K562 (cell line): ENCODE results near the gene ACAP3. TPM values are rescaled to one million over a fixed set of nuclear protein-coding genes. Genes with fewer than 3 reads are reported as not detected.
A peak's percentile ranks its signal among the peaks of the same experiment; 100 is the strongest.

Experiments used
- ATAC-seq: fragments of 200-7000 bp; cut with Tn5 transposase; 3 replicates; pipeline ENCODE4 v1.9.1; 2020; ENCODE audit warnings: moderate library complexity
- BruUV-seq: library from RNA; stranded (reverse); fragments of 400-500 nt; replicated peaks from 2 replicates; lab custom pipeline; 2021; lab: Mats Ljungman, UMichigan
- CTCF ChIA-PET: fragments of 300-600 bp; formaldehyde crosslinking; extraction: SDS; loops from one replicate; lab custom pipeline; 2021; ENCODE audit warnings: low intra/inter-chr PET ratio; lab: Yijun Ruan, JAX
- POLR2A ChIA-PET: fragments of 300-600, 350-650 bp; sonication (Branson Sonifier 250); formaldehyde crosslinking; extraction: SDS; loops from one replicate; lab custom pipeline; 2021; ENCODE audit warnings: antibody characterized with exemption, inconsistent platforms; lab: Yijun Ruan, JAX
- DNase-seq, 4 experiments: peaks; one replicate each; pipeline versions ENCODE4 v3.0.0 to v3.0.0-alpha.2; 2011 to 2018; ENCODE audit warnings: low spot score in 3 of 4, mixed read lengths in 3 of 4; ENCODE audit errors: extremely low read depth in 1 of 4
- FAIRE-seq: peaks from 2 replicates; lab custom pipeline; 2011; peaks lifted over from hg19 to GRCh38; lab: Jason Lieb, UNC
- H2AFZ ChIP-seq: 2 replicates; pipeline ENCODE4 v1.6.0; 2011; ENCODE audit warnings: low read depth, low read length, control low read depth, inconsistent platforms
- H3K27ac ChIP-seq: fragments of 200-600 bp; 3 replicates; pipeline ENCODE4 v1.8.0; 2011; ENCODE audit warnings: low read depth, mild to moderate bottlenecking, control low read depth, inconsistent platforms, low read length, moderate library complexity, mixed read lengths; ENCODE audit errors: extremely low read depth
- H3K27me3 ChIP-seq, 2 experiments: fragments of 300-600 bp in 1 of 2; 2 replicates in 1 of 2; 3 replicates in 1 of 2; pipeline versions ENCODE4 v1.6.0 to v1.8.0; 2011; ENCODE audit warnings: inconsistent platforms in 2 of 2, low read length in 2 of 2, mild to moderate bottlenecking in 1 of 2, mixed read lengths in 1 of 2, moderate library complexity in 1 of 2; ENCODE audit not compliant: control insufficient read depth in 2 of 2, insufficient read depth in 2 of 2
- H3K36me3 ChIP-seq: fragments of 300-600 bp; 3 replicates; pipeline ENCODE4 v1.8.0; 2011; ENCODE audit warnings: mild to moderate bottlenecking, low read length, inconsistent platforms; ENCODE audit not compliant: control insufficient read depth, insufficient read depth
- H3K4me1 ChIP-seq, 2 experiments: fragments of 200-600 bp in 1 of 2; replicated peaks in 1 of 2; 2 replicates in 1 of 2; 3 replicates in 1 of 2; pipeline versions ENCODE4 v1.5.1 to v1.8.0; 2011; ENCODE audit warnings: inconsistent platforms in 2 of 2, low read length in 2 of 2, mild to moderate bottlenecking in 1 of 2, mixed read lengths in 1 of 2, moderate library complexity in 1 of 2; ENCODE audit not compliant: control insufficient read depth in 2 of 2, insufficient read depth in 2 of 2
- H3K4me2 ChIP-seq: 2 replicates; pipeline ENCODE4 v1.6.1; 2011; ENCODE audit warnings: low read length, control low read depth, inconsistent platforms, mixed read lengths; ENCODE audit not compliant: insufficient read depth
- H3K4me3 ChIP-seq: fragments of 200-600 bp; sonication (generic), shearing (Covaris generic); 2 replicates; pipeline ENCODE4 v1.5.1; 2016; ENCODE audit warnings: control low read depth, inconsistent platforms
- H3K79me2 ChIP-seq: fragments of 200-600 bp; 3 replicates; pipeline ENCODE4 v1.8.0; 2011; ENCODE audit warnings: low read length, inconsistent platforms; ENCODE audit not compliant: control insufficient read depth, insufficient read depth
- H3K9ac ChIP-seq, 2 experiments: 2 replicates each; pipeline versions ENCODE4 v1.6.0 to v1.6.1; 2011; ENCODE audit warnings: low read depth in 2 of 2, low read length in 2 of 2, control low read depth in 1 of 2, inconsistent platforms in 1 of 2, mild to moderate bottlenecking in 1 of 2, mixed read lengths in 1 of 2; ENCODE audit not compliant: insufficient read depth in 1 of 2
- H3K9me1 ChIP-seq: one replicate; pipeline ENCODE4 v1.6.0; 2011; ENCODE audit warnings: inconsistent platforms, mild to moderate bottlenecking, low read length, moderate library complexity; ENCODE audit not compliant: control insufficient read depth, insufficient read depth
- H3K9me3 ChIP-seq: replicated peaks from 2 replicates; pipeline ENCODE4 v1.5.1; 2011; ENCODE audit warnings: low read depth, low read length, inconsistent platforms; ENCODE audit not compliant: control insufficient read depth, insufficient read depth
- H4K20me1 ChIP-seq: replicated peaks from 2 replicates; pipeline ENCODE4 v1.6.1; 2011; ENCODE audit warnings: low read length, inconsistent platforms, mixed read lengths; ENCODE audit not compliant: control insufficient read depth, insufficient read depth
- JUNB ChIP-seq: fragments of 450-650 bp; formaldehyde crosslinking; conservative IDR thresholded peaks from 2 replicates; pipeline ENCODE4 v1.4.0; 2020; ENCODE audit warnings: mild to moderate bottlenecking
- POLR2G ChIP-seq: fragments of 200-400 bp; formaldehyde crosslinking; IDR thresholded peaks from 2 replicates; pipeline ENCODE4 v1.6.1; 2017; ENCODE audit warnings: low read depth, mild to moderate bottlenecking, antibody characterized with exemption, low read length, moderate library complexity
- RBFOX2 ChIP-seq: fragments of 200-400 bp; formaldehyde crosslinking; IDR thresholded peaks from 2 replicates; pipeline ENCODE4 v1.6.1; 2017; ENCODE audit warnings: low read depth, mild to moderate bottlenecking, low read length, moderate library complexity
- SUPT5H ChIP-seq: fragments of 450-650 bp; IDR thresholded peaks from 2 replicates; pipeline ENCODE4 v1.6.1; 2016
- WGBS: fragments of 100-300 bp; shearing (Covaris generic); methylation state at CpG from one replicate; pipeline ENCODE4 v1.1.6; 2016; ENCODE audit warnings: low coverage, mixed read lengths; ENCODE audit not compliant: insufficient coverage; ENCODE audit errors: missing lambda C conversion rate; 5-methylcytosine and 5-hydroxymethylcytosine counted together
- in situ Hi-C: fragments of 300-500 bp; cut with MboI; formaldehyde crosslinking; loops from 4 replicates; pipeline ENCODE4 v1.15.0; 2018; ENCODE audit warnings: inconsistent platforms, mixed read lengths
- intact Hi-C: fragments of 100-400 bp; cut with micrococcal nuclease; formaldehyde crosslinking; loops from 2 replicates; pipeline ENCODE4 v1.14.2; 2022
- polyA plus RNA-seq, 8 experiments: library from polyadenylated mRNA; depleted of rRNA in 4 of 8; stranded (reverse) in 5 of 8; unstranded in 3 of 8; fragments of >200 nt; fragmentation: Nextera tagmentation in 2 of 8; fragmentation: Illumina TruSeq in 1 of 8; extraction: Ambion mirVana in 2 of 8; extraction: Trizol in 1 of 8; gene quantifications; 2 replicates each; pipeline versions ENCODE4 v1.2.1 to v1.2.3, GENCODE V29; 2011 to 2014; ENCODE audit warnings: inconsistent platforms in 1 of 8, missing spikeins in 1 of 8
- total RNA-seq, 7 experiments: library from RNA; depleted of rRNA in 6 of 7; stranded (reverse); fragments of >200 nt in 6 of 7; fragmentation: Illumina TruSeq in 2 of 7; extraction: Trizol in 2 of 7; gene quantifications; 2 replicates each; pipeline versions ENCODE4 v1.2.1 to v1.2.3, GENCODE V29; 2011 to 2021; ENCODE audit warnings: low replicate concordance in 1 of 7

The ACAP3 gene
- total and polyA plus RNA-seq, 9 of the 15 experiments (the other 6 are each of a cell fraction or from before 2014, with no cell fraction given) = 0.01 to 49.0 (median 12.0) TPM

DNA sequence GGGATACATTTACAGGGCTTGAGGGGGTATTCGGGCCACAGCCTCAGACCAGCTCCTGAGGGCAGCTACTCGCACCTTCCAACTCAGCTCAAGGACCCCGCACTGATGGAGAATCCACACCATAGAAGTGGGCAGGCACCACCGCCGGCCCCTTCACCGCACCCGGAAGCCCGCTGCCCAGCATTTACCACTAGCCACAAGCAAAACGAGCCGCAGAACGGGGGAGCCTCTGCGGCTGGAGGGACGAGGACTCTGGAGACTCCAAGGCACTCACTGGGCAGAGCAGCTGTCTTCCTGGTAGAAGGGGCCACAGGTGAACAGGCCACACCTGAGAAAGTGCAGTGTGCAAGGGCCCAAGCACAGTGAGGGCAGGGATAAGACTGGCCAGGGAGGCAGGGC, 39.4 kb downstream of the ACAP3 start:
- FAIRE-seq = no peak
- Histone ChIP-seq H3K27ac (no peak overlapping the region), H3K4me1 (peaks cover 16 to 46% of the 10 kb centered on the region in 2 experiments; a peak in 4 of 5 replicates), H3K79me2 (peaks cover 73% of the 10 kb centered on the region), H3K27me3 (no peaks in the 10 kb centered on the region; a peak in 1 of 5 replicates), H3K36me3 (peaks cover 80% of the 10 kb centered on the region), H3K9me1 (peaks cover 11% of the 10 kb centered on the region), H2AFZ (no peak overlapping the region), H3K4me3 (no peak overlapping the region), H3K9ac (peak overlapping the region in 1 of 2 experiments; percentile 70; a peak in 1 of 4 replicates), H3K9me3 (no peaks in the 10 kb centered on the region), H4K20me1 (peaks cover 23% of the 10 kb centered on the region), H3K4me2 (no peak overlapping the region)
- ChIA-PET POLR2A (interaction anchor here (0.8 to 1.5 kb wide), 4 partner anchors 13 to 29 kb away, joined by 3 read pairs; no protein-coding TSS in a partner anchor), CTCF (no interaction called here)
- TF ChIP-seq SUPT5H (0 out of 2 replicates have a peak, but pooled peaks have one; percentile 45), JUNB (CRISPR knock-in tag) (no peak), POLR2G (peak; percentile 33), RBFOX2 (peak; percentile 46; the same call in 1 of the 2 replicates)
- DNase-seq = no peak
- BruUV-seq = no TSS peak
- WGBS = over 99% methylated on average over 13 of the region's 13 CpGs
- in situ Hi-C loops (no loop called here), intact Hi-C loops (no loop called here)
- no peak for ATAC-seq
